22Rv1 (cell line): Measurements from ENCODE around the gene NECTIN1.

ENCODE experiments used
- H3K27ac ChIP-seq: fragments of 450-650 bp; 2 replicates; pipeline ENCODE4 v1.5.1; 2017
- ZFX ChIP-seq: fragments of 450-650 bp; IDR thresholded peaks from 2 replicates; pipeline ENCODE4 v1.6.1; 2017; ENCODE audit warnings: antibody characterized with exemption, borderline replicate concordance
- TF ChIP-seq, protein P1 (sequence below): fragments of 450-650 bp; IDR thresholded peaks from 2 replicates; pipeline ENCODE4 v1.5.1; 2017; ENCODE audit warnings: mild to moderate bottlenecking

Gene NECTIN1

DNA sequence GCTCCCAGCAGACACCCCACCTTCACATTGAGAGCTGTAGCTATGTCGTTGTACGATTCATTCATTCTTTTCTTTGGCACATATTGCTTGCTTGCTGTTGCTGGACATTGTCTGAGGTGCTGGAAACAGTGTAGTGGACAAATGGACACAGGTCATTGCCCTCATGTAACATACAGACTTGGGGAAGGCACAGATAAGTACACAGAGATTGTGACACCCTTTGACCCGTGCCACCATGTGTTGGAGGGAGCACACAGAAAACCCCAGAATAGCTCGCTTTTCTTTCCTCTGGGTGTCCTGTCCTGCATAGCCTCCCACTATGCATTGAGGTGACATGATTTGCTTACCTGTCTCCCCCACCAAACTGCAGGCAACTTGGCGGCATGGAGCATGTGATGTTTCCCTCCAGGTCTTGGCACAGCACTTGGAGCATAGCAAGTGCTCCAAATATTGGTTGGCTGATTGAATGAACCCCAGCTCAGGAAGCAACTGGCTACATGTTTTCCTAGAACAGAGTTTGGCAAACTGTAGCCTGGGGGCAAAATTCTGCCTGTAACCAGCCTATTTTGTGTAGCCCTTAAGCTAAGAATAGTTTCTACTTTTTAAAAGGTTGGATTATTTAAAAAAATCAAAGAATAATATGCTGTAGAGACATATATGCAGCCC, 30.9 kb upstream of the NECTIN1 start:
- TF ChIP-seq, protein P1, sequence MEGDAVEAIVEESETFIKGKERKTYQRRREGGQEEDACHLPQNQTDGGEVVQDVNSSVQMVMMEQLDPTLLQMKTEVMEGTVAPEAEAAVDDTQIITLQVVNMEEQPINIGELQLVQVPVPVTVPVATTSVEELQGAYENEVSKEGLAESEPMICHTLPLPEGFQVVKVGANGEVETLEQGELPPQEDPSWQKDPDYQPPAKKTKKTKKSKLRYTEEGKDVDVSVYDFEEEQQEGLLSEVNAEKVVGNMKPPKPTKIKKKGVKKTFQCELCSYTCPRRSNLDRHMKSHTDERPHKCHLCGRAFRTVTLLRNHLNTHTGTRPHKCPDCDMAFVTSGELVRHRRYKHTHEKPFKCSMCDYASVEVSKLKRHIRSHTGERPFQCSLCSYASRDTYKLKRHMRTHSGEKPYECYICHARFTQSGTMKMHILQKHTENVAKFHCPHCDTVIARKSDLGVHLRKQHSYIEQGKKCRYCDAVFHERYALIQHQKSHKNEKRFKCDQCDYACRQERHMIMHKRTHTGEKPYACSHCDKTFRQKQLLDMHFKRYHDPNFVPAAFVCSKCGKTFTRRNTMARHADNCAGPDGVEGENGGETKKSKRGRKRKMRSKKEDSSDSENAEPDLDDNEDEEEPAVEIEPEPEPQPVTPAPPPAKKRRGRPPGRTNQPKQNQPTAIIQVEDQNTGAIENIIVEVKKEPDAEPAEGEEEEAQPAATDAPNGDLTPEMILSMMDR, result no peak
- TF ChIP-seq ZFX, result no peak
- H3K27ac ChIP-seq, result no peak overlapping the region

DNA sequence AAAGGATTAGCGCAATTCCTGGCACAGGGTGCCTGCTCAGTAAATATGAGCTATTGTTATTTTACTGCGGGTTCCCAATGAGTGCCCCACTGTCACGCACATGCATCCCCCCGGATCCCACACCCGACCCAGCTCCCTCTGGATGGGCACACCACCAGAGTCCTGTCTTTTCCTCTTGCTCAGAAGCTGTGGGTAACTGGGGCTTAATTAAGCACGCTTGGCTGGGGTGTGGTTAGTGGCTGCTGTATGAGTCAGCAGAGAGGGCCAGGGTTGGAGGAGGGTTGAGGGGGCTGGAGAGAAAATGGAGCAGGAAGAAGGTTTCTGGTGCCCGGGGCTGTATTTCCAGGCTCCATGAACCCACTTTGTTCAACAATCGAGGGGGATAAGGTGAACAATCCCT, 30.3 kb upstream of the NECTIN1 start:
- H3K27ac ChIP-seq, result no peak overlapping the region
- TF ChIP-seq, protein P1, result no peak

DNA sequence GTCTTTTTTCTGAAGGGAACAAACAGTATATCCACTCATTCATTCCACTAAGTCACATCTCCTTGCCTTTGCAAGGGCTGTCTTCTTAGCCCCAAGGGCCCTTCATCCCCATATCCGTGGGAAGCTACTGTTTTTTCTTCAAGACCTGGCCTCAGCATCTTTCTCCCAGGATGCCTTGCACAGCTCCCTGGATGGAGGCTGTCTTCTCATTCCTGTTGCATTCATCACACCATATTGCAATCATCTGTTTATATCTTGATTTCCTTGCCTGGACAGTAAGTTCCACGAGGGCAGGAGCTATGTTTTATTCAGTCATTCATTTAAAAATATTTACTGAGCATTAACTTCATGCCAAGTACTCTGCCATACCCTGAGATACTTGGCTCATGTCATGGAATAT, 29.3 kb upstream of the NECTIN1 start:
- no peak overlapping the region for H3K27ac ChIP-seq
- TF ChIP-seq, protein P1, result no peak
- no peak for TF ChIP-seq ZFX

DNA sequence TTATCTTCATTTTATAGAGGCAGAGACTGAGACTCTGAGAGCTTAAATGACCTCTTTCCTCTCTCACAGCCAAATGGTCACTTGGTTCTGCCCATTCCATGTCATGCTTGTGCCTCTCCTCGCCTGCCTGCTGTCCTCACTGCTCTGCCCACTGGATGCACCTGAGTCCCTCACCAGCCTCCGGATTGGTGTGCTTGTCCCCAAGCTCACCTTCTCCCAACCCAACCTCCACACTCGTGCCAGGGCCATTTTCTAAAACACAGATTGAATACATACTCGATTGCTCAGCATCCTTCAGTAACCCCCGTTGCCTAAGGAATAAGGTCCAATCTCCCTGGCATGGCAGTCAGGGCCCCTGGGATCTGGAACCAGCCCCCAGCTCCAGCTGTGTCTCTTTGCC, 28.4 kb upstream of the NECTIN1 start:
- no peak overlapping the region for H3K27ac ChIP-seq
- TF ChIP-seq ZFX, result no peak
- TF ChIP-seq, protein P1, result no peak

DNA sequence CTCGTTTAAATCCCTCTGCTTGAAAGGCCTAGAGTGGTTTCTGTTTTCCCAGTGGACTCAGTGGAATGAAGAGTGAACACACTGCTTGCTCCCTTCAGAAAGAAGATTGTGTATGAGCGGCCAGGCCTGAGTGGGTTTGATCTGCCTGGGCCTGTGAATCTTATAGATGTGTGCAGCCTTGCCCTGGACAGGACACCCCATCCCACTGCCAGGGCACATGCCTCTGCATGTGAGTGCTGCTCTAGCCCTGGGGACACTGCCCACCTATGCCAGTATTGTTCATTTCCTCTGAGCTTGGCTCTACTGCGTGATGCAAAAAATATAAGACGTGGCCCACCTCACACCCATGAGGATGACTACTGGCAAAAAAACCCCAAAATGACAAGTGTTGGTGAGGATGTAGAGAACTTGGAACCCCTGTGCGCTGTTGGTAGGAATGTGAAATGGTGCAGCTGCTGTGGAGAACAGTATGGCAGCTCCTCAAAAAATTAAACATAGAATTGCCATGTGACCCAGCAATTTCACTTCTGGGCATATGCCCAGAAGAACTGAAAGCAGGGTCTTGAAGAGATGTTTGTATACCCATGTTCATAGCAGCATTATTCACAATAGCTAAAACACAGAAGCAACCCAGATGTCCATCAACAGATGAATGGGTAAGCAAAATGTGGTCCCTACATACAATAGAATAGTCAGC, 27.3 kb upstream of the NECTIN1 start:
- H3K27ac ChIP-seq, result no peak overlapping the region
- TF ChIP-seq ZFX, result no peak
- TF ChIP-seq, protein P1, result no peak

DNA sequence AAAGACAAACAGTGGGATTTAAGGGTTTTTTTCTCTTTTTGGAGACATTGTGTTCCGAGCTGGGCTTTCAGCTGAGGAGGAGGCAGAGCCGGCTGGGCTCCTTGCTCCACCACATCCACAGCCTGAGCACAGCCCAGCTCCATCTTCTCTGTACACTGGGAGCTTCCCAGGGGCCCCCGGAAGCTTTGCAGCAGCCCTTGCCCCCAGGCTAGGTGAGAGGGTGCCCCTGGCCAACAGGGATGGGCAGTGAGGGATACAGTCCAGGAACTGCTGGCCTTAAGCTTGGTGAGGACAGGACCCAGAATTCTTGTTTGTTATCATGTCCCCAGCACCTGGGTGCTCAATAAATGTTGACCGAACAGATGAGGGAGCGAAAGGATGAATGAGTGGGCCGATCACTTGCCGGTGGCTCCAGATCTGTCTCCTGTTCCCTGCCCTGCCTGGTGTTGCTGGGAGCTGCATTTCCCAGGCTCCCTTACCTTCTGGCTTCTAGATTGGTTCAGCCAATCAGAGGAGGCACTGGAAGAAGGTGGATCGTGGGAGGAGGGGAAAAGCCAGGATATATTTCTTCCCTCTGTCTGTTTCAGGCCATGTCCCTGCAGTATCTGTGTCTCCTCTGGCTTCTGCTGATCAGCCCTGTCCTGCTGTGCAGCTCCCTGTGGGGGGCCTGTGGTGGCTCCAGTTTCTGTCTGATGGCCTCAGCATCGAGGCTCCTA, 26.5 kb upstream of the NECTIN1 start:
- H3K27ac ChIP-seq, result no peak overlapping the region
- TF ChIP-seq, protein P1, result no peak
- no peak for TF ChIP-seq ZFX
